HEK293T (cell line): ENCODE data around the gene CHRND.
"Not testable (repeated sequence)": the region's sequence is repeated elsewhere in the genome, so short reads cannot be mapped to it uniquely, and the experiment has no call there.

Source experiments
- CTCF ChIA-PET: fragments of 350-600 bp; formaldehyde crosslinking; extraction: SDS; loops from one replicate; lab custom pipeline; 2021; ENCODE audit warnings: antibody characterized with exemption, inconsistent platforms; lab: Yijun Ruan, JAX
- POLR2A ChIA-PET: fragments of 350-600 bp; formaldehyde crosslinking; extraction: SDS; loops from one replicate; lab custom pipeline; 2020; ENCODE audit warnings: antibody characterized with exemption, inconsistent platforms; lab: Yijun Ruan, JAX
- DNase-seq: peaks from one replicate; pipeline ENCODE4 v3.0.0; 2012; ENCODE audit warnings: mixed read lengths; ENCODE audit errors: extremely low spot score
- ARNT ChIP-seq: fragments of 450-650 bp; IDR thresholded peaks from 2 replicates; pipeline ENCODE4 v1.6.1; 2017; ENCODE audit warnings: mild to moderate bottlenecking
- BHLHE40 ChIP-seq: fragments of 450-650 bp; IDR thresholded peaks from 2 replicates; pipeline ENCODE4 v1.6.1; 2016; ENCODE audit warnings: mild to moderate bottlenecking, moderate library complexity, borderline replicate concordance
- CTBP1 ChIP-seq: fragments of 450-650 bp; IDR thresholded peaks from 2 replicates; pipeline ENCODE4 v1.6.1; 2016; ENCODE audit warnings: borderline replicate concordance
- ELF4 ChIP-seq: fragments of 450-650 bp; IDR thresholded peaks from 2 replicates; pipeline ENCODE4 v1.6.1; 2017; ENCODE audit warnings: antibody characterized with exemption
- FOXA1 ChIP-seq: fragments of 450-650 bp; IDR thresholded peaks from 2 replicates; pipeline ENCODE4 v1.6.1; 2016; ENCODE audit warnings: mild to moderate bottlenecking
- FOXK2 ChIP-seq: fragments of 450-650 bp; IDR thresholded peaks from 2 replicates; pipeline ENCODE4 v1.6.1; 2016; ENCODE audit warnings: mild to moderate bottlenecking
- FOXM1 ChIP-seq: fragments of 450-650 bp; IDR thresholded peaks from 2 replicates; pipeline ENCODE4 v1.6.1; 2017; ENCODE audit warnings: mild to moderate bottlenecking, borderline replicate concordance
- HDGF ChIP-seq: fragments of 450-650 bp; IDR thresholded peaks from 2 replicates; pipeline ENCODE4 v1.6.1; 2017; ENCODE audit warnings: antibody characterized with exemption, borderline replicate concordance
- L3MBTL2 ChIP-seq: fragments of 450-650 bp; conservative IDR thresholded peaks from 2 replicates; pipeline ENCODE4 v1.6.1; 2016; ENCODE audit warnings: mild to moderate bottlenecking
- LEF1 ChIP-seq: fragments of 450-650 bp; IDR thresholded peaks from 2 replicates; pipeline ENCODE4 v1.6.1; 2017; ENCODE audit warnings: mild to moderate bottlenecking, borderline replicate concordance
- NFRKB ChIP-seq: fragments of 450-650 bp; IDR thresholded peaks from 2 replicates; pipeline ENCODE4 v1.6.1; 2016; ENCODE audit warnings: mild to moderate bottlenecking, moderate library complexity
- SP1 ChIP-seq: fragments of 450-650 bp; IDR thresholded peaks from 2 replicates; pipeline ENCODE4 v1.6.1; 2017
- SUZ12 ChIP-seq: fragments of 450-650 bp; IDR thresholded peaks from 2 replicates; pipeline ENCODE4 v1.6.1; 2016; ENCODE audit warnings: mild to moderate bottlenecking
- TARDBP ChIP-seq: fragments of 450-650 bp; IDR thresholded peaks from 2 replicates; pipeline ENCODE4 v1.6.1; 2016
- ZNF384 ChIP-seq: fragments of 450-650 bp; IDR thresholded peaks from 2 replicates; pipeline ENCODE4 v1.6.1; 2016
- TF ChIP-seq, protein P1 (sequence below): fragments of 450-650 bp; IDR thresholded peaks from 2 replicates; pipeline ENCODE4 v1.6.1; 2016

The CHRND gene

DNA sequence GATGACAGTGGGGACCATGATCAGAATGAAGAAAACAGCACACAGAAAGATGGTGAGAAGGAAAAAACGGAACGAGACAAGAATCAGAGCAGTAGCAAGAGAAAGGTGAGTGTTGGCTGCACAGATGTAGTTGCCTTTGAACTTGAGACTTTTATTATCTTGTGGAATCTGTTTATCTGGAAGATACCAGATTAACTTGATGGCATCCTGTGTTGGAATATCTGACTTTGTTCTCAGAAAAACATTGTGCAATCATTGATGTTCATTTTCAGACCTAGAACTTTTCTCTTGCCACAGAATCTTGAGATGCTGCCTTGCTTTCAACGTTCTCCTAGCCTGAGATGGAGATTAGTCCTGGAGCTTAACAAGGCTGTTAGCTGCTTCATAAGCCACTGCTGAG, 30.5 kb downstream of the CHRND start:
- no peak for DNase-seq
- TF ChIP-seq TARDBP (no peak), ARNT (no peak), L3MBTL2 (no peak), ELF4 (no peak), BHLHE40 (no peak), LEF1 (no peak), ZNF384 (no peak), SP1 (no peak), CTBP1 (no peak), FOXM1 (no peak)
- TF ChIP-seq, protein P1, sequence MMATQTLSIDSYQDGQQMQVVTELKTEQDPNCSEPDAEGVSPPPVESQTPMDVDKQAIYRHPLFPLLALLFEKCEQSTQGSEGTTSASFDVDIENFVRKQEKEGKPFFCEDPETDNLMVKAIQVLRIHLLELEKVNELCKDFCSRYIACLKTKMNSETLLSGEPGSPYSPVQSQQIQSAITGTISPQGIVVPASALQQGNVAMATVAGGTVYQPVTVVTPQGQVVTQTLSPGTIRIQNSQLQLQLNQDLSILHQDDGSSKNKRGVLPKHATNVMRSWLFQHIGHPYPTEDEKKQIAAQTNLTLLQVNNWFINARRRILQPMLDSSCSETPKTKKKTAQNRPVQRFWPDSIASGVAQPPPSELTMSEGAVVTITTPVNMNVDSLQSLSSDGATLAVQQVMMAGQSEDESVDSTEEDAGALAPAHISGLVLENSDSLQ = no peak
- ChIA-PET CTCF (no interaction called here), POLR2A (no interaction called here)

DNA sequence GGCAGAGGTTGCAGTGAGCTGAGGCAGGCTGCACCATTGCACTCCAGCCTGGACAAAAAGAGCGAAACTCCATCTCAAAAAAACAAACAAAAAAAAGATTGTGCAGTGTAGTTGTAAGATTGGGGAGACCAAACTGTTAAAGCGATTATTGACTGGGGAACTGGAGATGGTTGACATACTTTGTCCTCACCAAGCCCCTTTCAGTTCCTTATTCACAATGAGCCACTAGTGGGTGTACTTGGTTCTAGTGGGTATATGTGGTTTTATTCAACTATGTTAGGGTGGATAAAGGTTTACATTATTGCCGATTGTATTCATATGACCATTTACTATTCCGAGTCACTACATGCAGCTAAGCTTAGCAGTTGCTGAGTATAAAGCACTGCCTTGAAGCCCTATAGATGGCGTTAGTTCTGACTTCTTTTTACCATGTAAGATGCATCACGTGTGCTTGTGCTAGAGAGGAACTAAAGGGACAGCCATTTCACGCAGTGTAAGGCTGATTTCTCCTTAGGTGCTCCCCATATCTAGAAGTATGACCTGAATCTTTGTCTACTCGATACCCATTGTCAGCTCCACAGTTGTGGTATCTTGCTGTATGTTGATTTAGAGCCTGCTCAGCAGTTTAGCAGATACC, 36.7 kb downstream of the CHRND start:
- TF ChIP-seq ARNT = no peak
- no peak for TF ChIP-seq LEF1
- no peak for TF ChIP-seq ZNF384
- no peak for TF ChIP-seq TARDBP
- TF ChIP-seq SP1 = no peak
- TF ChIP-seq FOXK2 = no peak
- TF ChIP-seq FOXM1 = no peak
- TF ChIP-seq NFRKB = no peak
- TF ChIP-seq FOXA1 = no peak
- no peak for TF ChIP-seq SUZ12
- no peak for TF ChIP-seq BHLHE40
- TF ChIP-seq HDGF = no peak
- TF ChIP-seq, protein P1 = no peak
- no peak for TF ChIP-seq ELF4
- TF ChIP-seq CTBP1 = no peak
- TF ChIP-seq L3MBTL2 = no peak
- POLR2A ChIA-PET = interaction anchor here (1.9 kb wide), 1 partner anchor 12 kb away, joined by 5 read pairs; the partner anchor contains the start of genes EIF4E2 and TIGD1
- DNase-seq = no peak
- CTCF ChIA-PET = interaction anchor here (0.8 to 1.0 kb wide), 2 partner anchors 10 to 49 kb away, joined by 3 read pairs; no protein-coding TSS in a partner anchor

GRCh38 chr2:232563580-232563979, 37.6 kb downstream of the CHRND start:
- ChIA-PET POLR2A (interaction anchor here (1.9 kb wide), 1 partner anchor 13 kb away, joined by 5 read pairs; the partner anchor contains the start of genes EIF4E2 and TIGD1), CTCF (interaction anchor here (0.8 to 1.0 kb wide), 2 partner anchors 11 to 48 kb away, joined by 3 read pairs; no protein-coding TSS in a partner anchor)
- no peak for DNase-seq
- TF ChIP-seq FOXA1 (no peak), BHLHE40 (no peak), TARDBP (no peak), ARNT (no peak), FOXK2 (no peak), LEF1 (no peak), SP1 (no peak), NFRKB (no peak), ZNF384 (no peak), ELF4 (no peak), FOXM1 (no peak), HDGF (no peak), CTBP1 (no peak), L3MBTL2 (no peak), SUZ12 (no peak)
- TF ChIP-seq, protein P1 = no peak

GRCh38 chr2:232567721-232568120, 41.8 kb downstream of the CHRND start:
- CTCF ChIA-PET = no interaction called here
- DNase-seq = no peak
- TF ChIP-seq ELF4 (no peak), CTBP1 (no peak), ARNT (no peak), L3MBTL2 (no peak)
- POLR2A ChIA-PET = interaction anchor here (0.9 kb wide), 1 partner anchor 18 kb away, joined by 3 read pairs; the partner anchor contains the start of genes EIF4E2 and TIGD1

- POLR2A ChIA-PET = interaction anchor here (0.9 kb wide), 1 partner anchor 18 kb away, joined by 3 read pairs; the partner anchor contains the start of genes EIF4E2 and TIGD1
- CTCF ChIA-PET = no interaction called here
- no peak for DNase-seq
- TF ChIP-seq L3MBTL2 (no peak), CTBP1 (no peak), FOXK2 (no peak), TARDBP (no peak), SUZ12 (no peak)
Measured at GRCh38 chr2:232568161-232568560, 42.2 kb downstream of the CHRND start.

GRCh38 chr2:232569541-232569940, 43.6 kb downstream of the CHRND start:
- CTCF ChIA-PET = no interaction called here
- TF ChIP-seq SP1 (no peak), HDGF (no peak), L3MBTL2 (no peak), ELF4 (no peak), NFRKB (no peak), SUZ12 (no peak), FOXM1 (no peak), ZNF384 (no peak), TARDBP (no peak), CTBP1 (no peak), BHLHE40 (no peak), FOXK2 (no peak), LEF1 (no peak)
- TF ChIP-seq, protein P1 = no peak
- POLR2A ChIA-PET = no interaction called here
- DNase-seq = no peak

GRCh38 chr2:232570481-232570880, 44.5 kb downstream of the CHRND start:
- CTCF ChIA-PET, POLR2A ChIA-PET, DNase-seq: not testable (repeated sequence)
